Liver (tissue), 9 donors: ENCODE data around the gene LHX3. TPM values are rescaled to one million over a fixed set of nuclear protein-coding genes. Genes with fewer than 3 reads are reported as not detected.

Experiments
- DNase-seq: peaks from one replicate; pipeline ENCODE4 v3.0.0-alpha.2; 2017; ENCODE audit warnings: low spot score
- H3K27ac ChIP-seq, 2 donors: one replicate each; pipeline ENCODE4 v1.7.0; 2013; ENCODE audit warnings: inconsistent platforms in 2 of 2, low read length in 2 of 2, control low read depth in 1 of 2, low read depth in 1 of 2, mild to moderate bottlenecking in 1 of 2
- H3K27me3 ChIP-seq, 4 donors: one replicate each; pipeline versions ENCODE4 v1.6.1 to v1.7.0; 2013; ENCODE audit warnings: low read length in 3 of 4, inconsistent platforms in 1 of 4, mild to moderate bottlenecking in 1 of 4, moderate library complexity in 1 of 4; ENCODE audit not compliant: control insufficient read depth in 4 of 4, insufficient read depth in 4 of 4
- H3K36me3 ChIP-seq, 4 donors: one replicate each; pipeline versions ENCODE4 v1.6.1 to v1.7.0; 2013; ENCODE audit warnings: low read length in 3 of 4, mild to moderate bottlenecking in 3 of 4, low read depth in 1 of 4, moderate library complexity in 1 of 4; ENCODE audit not compliant: control insufficient read depth in 4 of 4, insufficient read depth in 3 of 4
- H3K4me1 ChIP-seq, 4 donors: one replicate each; pipeline versions ENCODE4 v1.6.1 to v1.7.0; 2013; ENCODE audit warnings: low read length in 3 of 4, mild to moderate bottlenecking in 3 of 4, moderate library complexity in 1 of 4; ENCODE audit not compliant: control insufficient read depth in 4 of 4, insufficient read depth in 4 of 4
- H3K4me3 ChIP-seq, 3 donors: one replicate each; pipeline versions ENCODE4 v1.6.1 to v1.7.0; 2013; ENCODE audit warnings: low read length in 3 of 3, control low read depth in 1 of 3, low read depth in 1 of 3, mild to moderate bottlenecking in 1 of 3
- H3K9ac ChIP-seq, 2 donors: one replicate each; pipeline ENCODE4 v1.7.0; 2013; ENCODE audit warnings: low read length in 2 of 2, mild to moderate bottlenecking in 2 of 2, moderate library complexity in 2 of 2, control low read depth in 1 of 2, low read depth in 1 of 2
- H3K9me3 ChIP-seq, 4 donors: one replicate each; pipeline versions ENCODE4 v1.6.1 to v1.7.0; 2013; ENCODE audit warnings: low read length in 3 of 4; ENCODE audit not compliant: control insufficient read depth in 4 of 4
- EGR1 ChIP-seq, 2 donors: IDR thresholded peaks; 2 replicates each; pipeline ENCODE4 v1.6.1; 2016 to 2018; ENCODE audit warnings: antibody characterized with exemption in 2 of 2, low read depth in 2 of 2
- FOXA1 ChIP-seq: IDR thresholded peaks from 2 replicates; pipeline ENCODE4 v1.6.1; 2016; ENCODE audit warnings: antibody characterized with exemption
- FOXA2 ChIP-seq: IDR thresholded peaks from 2 replicates; pipeline ENCODE4 v1.6.1; 2016; ENCODE audit warnings: antibody characterized with exemption
- GABPA ChIP-seq, 2 donors: IDR thresholded peaks in 1 of 2; conservative IDR thresholded peaks in 1 of 2; 2 replicates each; pipeline ENCODE4 v1.6.1; 2016; ENCODE audit warnings: antibody characterized with exemption in 2 of 2, mild to moderate bottlenecking in 1 of 2, moderate library complexity in 1 of 2
- HNF4A ChIP-seq, 2 donors: conservative IDR thresholded peaks; 2 replicates each; pipeline ENCODE4 v1.6.1; 2016; ENCODE audit warnings: antibody characterized with exemption in 2 of 2, mild to moderate bottlenecking in 2 of 2
- HNF4G ChIP-seq: IDR thresholded peaks from 2 replicates; pipeline ENCODE4 v1.6.1; 2016; ENCODE audit warnings: antibody characterized with exemption
- JUND ChIP-seq, 2 donors: IDR thresholded peaks; 2 replicates each; pipeline ENCODE4 v1.6.1; 2016; ENCODE audit warnings: antibody characterized with exemption in 2 of 2
- MAX ChIP-seq: IDR thresholded peaks from 2 replicates; pipeline ENCODE4 v1.6.1; 2016; ENCODE audit warnings: antibody characterized with exemption
- NR2F2 ChIP-seq: IDR thresholded peaks from 2 replicates; pipeline ENCODE4 v1.6.1; 2016; ENCODE audit warnings: antibody characterized with exemption
- RAD21 ChIP-seq, 2 donors: IDR thresholded peaks; 2 replicates each; pipeline ENCODE4 v1.6.1; 2016; ENCODE audit warnings: antibody characterized with exemption in 2 of 2, mild to moderate bottlenecking in 2 of 2
- RXRA ChIP-seq, 2 donors: IDR thresholded peaks; 2 replicates each; pipeline ENCODE4 v1.6.1; 2017 to 2018; ENCODE audit warnings: antibody characterized with exemption in 2 of 2, mild to moderate bottlenecking in 1 of 2
- SP1 ChIP-seq: IDR thresholded peaks from 2 replicates; pipeline ENCODE4 v1.6.1; 2018; ENCODE audit warnings: antibody characterized with exemption, mild to moderate bottlenecking
- TAF1 ChIP-seq: conservative IDR thresholded peaks from 2 replicates; pipeline ENCODE4 v1.6.1; 2016; ENCODE audit warnings: antibody characterized with exemption, mild to moderate bottlenecking
- YY1 ChIP-seq: IDR thresholded peaks from 2 replicates; pipeline ENCODE4 v1.6.1; 2016; ENCODE audit warnings: antibody characterized with exemption, mild to moderate bottlenecking
- WGBS: extraction: QIAGEN DNeasy Blood & Tissue Kit; methylation state at CpG from one replicate; pipeline ENCODE4 v1.1.7; 2013; 5-methylcytosine and 5-hydroxymethylcytosine counted together
- polyA plus RNA-seq, 2 donors: library from polyadenylated mRNA; stranded (reverse) in 1 of 2; unstranded in 1 of 2; fragments of 200-250 nt in 1 of 2; fragments of >200 nt in 1 of 2; fragmentation: Nextera tagmentation in 1 of 2; extraction: Ambion mirVana in 1 of 2; gene quantifications; one replicate each; pipeline versions ENCODE4 v1.2.1 to v1.2.3, GENCODE V29; 2013 to 2015
- total RNA-seq, 2 donors: library from RNA; depleted of rRNA; stranded (reverse); fragments of >200 nt; gene quantifications; one replicate each; pipeline ENCODE4 v1.2.3, GENCODE V29; 2014
- TF ChIP-seq, protein P1 (sequence below): IDR thresholded peaks from 2 replicates; pipeline ENCODE4 v1.6.1; 2016; ENCODE audit warnings: antibody characterized with exemption
- TF ChIP-seq, protein P2 (sequence below): IDR thresholded peaks from 2 replicates; pipeline ENCODE4 v1.6.1; 2016; ENCODE audit warnings: antibody characterized with exemption
- donor health status: healthy.
- donor health status: healthy.
- donor health status: healthy.
- donor health status: healthy.
- donor health status: healthy.

Gene LHX3
- total and polyA plus RNA-seq, 4 donors = not detected

GRCh38 chr9:136244969-136245218 is 40.0 kb upstream of the LHX3 start (continued):
- TF ChIP-seq, protein P1, sequence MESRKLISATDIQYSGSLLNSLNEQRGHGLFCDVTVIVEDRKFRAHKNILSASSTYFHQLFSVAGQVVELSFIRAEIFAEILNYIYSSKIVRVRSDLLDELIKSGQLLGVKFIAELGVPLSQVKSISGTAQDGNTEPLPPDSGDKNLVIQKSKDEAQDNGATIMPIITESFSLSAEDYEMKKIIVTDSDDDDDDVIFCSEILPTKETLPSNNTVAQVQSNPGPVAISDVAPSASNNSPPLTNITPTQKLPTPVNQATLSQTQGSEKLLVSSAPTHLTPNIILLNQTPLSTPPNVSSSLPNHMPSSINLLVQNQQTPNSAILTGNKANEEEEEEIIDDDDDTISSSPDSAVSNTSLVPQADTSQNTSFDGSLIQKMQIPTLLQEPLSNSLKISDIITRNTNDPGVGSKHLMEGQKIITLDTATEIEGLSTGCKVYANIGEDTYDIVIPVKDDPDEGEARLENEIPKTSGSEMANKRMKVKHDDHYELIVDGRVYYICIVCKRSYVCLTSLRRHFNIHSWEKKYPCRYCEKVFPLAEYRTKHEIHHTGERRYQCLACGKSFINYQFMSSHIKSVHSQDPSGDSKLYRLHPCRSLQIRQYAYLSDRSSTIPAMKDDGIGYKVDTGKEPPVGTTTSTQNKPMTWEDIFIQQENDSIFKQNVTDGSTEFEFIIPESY = no peak
- TF ChIP-seq MAX (no peak), FOXA1 (no peak), GABPA (IDR thresholded peaks at IDR 0.05 in 1 of 2, conservative IDR thresholded peaks at IDR 0.05 in 1 of 2) (no peak), YY1 (no peak), SP1 (no peak)
- TF ChIP-seq, protein P2, sequence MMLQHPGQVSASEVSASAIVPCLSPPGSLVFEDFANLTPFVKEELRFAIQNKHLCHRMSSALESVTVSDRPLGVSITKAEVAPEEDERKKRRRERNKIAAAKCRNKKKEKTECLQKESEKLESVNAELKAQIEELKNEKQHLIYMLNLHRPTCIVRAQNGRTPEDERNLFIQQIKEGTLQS = no peak

DNA sequence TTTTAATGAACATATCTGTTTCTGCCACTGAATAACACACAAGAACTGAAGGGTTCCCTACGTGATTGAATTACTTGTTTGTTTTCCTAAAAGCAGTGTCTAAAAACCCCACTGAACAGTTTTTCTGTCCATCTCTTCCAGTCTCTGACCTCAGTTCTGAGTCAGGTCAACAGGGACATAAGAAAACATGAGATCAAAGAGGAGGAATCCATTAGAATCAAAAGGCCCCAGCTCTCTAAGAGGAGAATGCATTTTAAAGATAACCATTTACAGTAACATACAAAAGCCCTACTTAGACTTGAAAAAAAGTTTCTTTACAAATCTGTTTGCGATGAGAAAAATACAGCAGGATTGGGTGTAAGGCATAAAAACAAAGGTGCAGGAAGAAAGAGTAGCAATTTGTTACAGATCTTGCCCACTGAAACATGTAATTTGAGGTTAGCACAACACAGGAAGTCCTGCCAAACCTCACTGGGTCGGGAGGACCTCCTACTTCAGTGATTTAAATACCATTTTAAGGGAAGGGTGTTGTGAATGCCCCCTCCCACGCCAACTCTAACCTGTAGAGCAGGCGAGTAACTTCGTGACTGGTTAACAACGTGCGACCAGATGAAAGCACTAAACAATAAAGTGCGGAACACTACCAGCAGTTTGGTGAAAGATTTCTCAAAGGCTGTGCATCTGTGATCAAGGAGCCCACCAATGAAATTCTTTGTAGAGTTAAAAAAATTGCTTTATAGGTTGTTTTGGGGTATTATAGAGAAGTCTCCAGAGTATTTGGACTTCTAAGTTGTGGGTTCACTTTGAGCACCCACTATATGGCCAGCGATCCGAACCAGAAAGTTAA is 39.4 kb upstream of the LHX3 start:
- Histone ChIP-seq H3K9me3 (no peaks in the 10 kb centered on the region), H3K4me3 (peak overlapping the region; percentile 77 to 93 (median 79)), H3K4me1 (peaks cover 3 to 16% (median 10%) of the 10 kb centered on the region in 4 donors), H3K27ac (no peak overlapping the region), H3K36me3 (no peaks in the 10 kb centered on the region), H3K9ac (peak overlapping the region in 1 of 2 donors; percentile 67), H3K27me3 (no peaks in the 10 kb centered on the region)
- WGBS = 56% methylated on average over 11 of the region's 11 CpGs
- no peak for TF ChIP-seq FOXA2
- TF ChIP-seq MAX = no peak
- TF ChIP-seq NR2F2 = no peak
- TF ChIP-seq, protein P2 = no peak
- TF ChIP-seq, protein P1 = no peak
- no peak for TF ChIP-seq JUND (IDR thresholded peaks at IDR 0.05)
- TF ChIP-seq EGR1 (IDR thresholded peaks at IDR 0.05; ENCODE audit: low read depth in 2 of 2) = no peak
- no peak for TF ChIP-seq RAD21 (IDR thresholded peaks at IDR 0.05)
- no peak for TF ChIP-seq FOXA1
- TF ChIP-seq HNF4A (conservative IDR thresholded peaks at IDR 0.05) = no peak
- no peak for TF ChIP-seq RXRA (IDR thresholded peaks at IDR 0.05)
- TF ChIP-seq YY1 = no peak
- no peak for TF ChIP-seq SP1
- TF ChIP-seq HNF4G = no peak
- DNase-seq = no peak

GRCh38 chr9:136243631-136244030 is 38.7 kb upstream of the LHX3 start:
- Histone ChIP-seq H3K4me3 (no peak overlapping the region), H3K9ac (no peak overlapping the region), H3K9me3 (no peaks in the 10 kb centered on the region), H3K4me1 (peaks cover 3 to 16% (median 10%) of the 10 kb centered on the region in 4 donors), H3K27me3 (no peaks in the 10 kb centered on the region), H3K36me3 (no peaks in the 10 kb centered on the region), H3K27ac (no peak overlapping the region)
- TF ChIP-seq FOXA2 (no peak), RXRA (IDR thresholded peaks at IDR 0.05) (no peak), TAF1 (no peak), RAD21 (IDR thresholded peaks at IDR 0.05) (no peak), GABPA (IDR thresholded peaks at IDR 0.05 in 1 of 2, conservative IDR thresholded peaks at IDR 0.05 in 1 of 2) (no peak), HNF4A (conservative IDR thresholded peaks at IDR 0.05) (no peak), EGR1 (IDR thresholded peaks at IDR 0.05; ENCODE audit: low read depth in 2 of 2) (no peak)
- WGBS = 86% methylated on average over 4 of the region's 4 CpGs
- no peak for DNase-seq
